Measurements from ENCODE around the gene IL21R. TPM values are rescaled to one million over a fixed set of nuclear protein-coding genes. Genes with fewer than 3 reads are reported as not detected.

The IL21R gene
- total and polyA plus RNA-seq, 9 of the 15 experiments (the other 6 are each of a cell fraction or from before 2014, with no cell fraction given), result 0.04 to 0.34 (median 0.18) TPM; not detected in 1

GRCh38 chr16:27355610-27356009 is 46.4 kb upstream of the IL21R start (continued):
- TF ChIP-seq RBM22 (IDR thresholded peaks at IDR 0.05; ENCODE audit: low read depth, low read length, poor library complexity, severe bottlenecking) (no peak), FOXA3 (CRISPR knock-in tag; conservative IDR thresholded peaks at IDR 0.05 in 1 of 2, IDR thresholded peaks at IDR 0.05 in 1 of 2) (no peak), RBM14 (IDR thresholded peaks at IDR 0.05; ENCODE audit: borderline replicate concordance, insufficient read depth, low read depth, low read length) (no peak), KLF1 (tag; IDR thresholded peaks at IDR 0.05) (no peak), KDM5B (IDR thresholded peaks at IDR 0.05; ENCODE audit: insufficient replicate concordance, low read depth, low read length) (no peak), HMG20B (CRISPR knock-in tag; IDR thresholded peaks at IDR 0.05) (no peak), POLR2B (IDR thresholded peaks at IDR 0.05; ENCODE audit: low read depth, partially characterized antibody) (no peak), ZNF764 (CRISPR knock-in tag; IDR thresholded peaks at IDR 0.05; ENCODE audit: low read depth) (0 out of 2 replicates have a peak, but pooled peaks have one; percentile 48), ZNF280B (CRISPR knock-in tag; IDR thresholded peaks at IDR 0.05) (no peak), MTA3 (IDR thresholded peaks at IDR 0.05; ENCODE audit: borderline replicate concordance) (no peak), ZNF444 (CRISPR knock-in tag; IDR thresholded peaks at IDR 0.05) (no peak), ARHGAP35 (IDR thresholded peaks at IDR 0.05; ENCODE audit: partially characterized antibody) (no peak), NFE2 (IDR thresholded peaks at IDR 0.05; ENCODE audit: low read depth) (peak; percentile 85), ZNF785 (CRISPR knock-in tag; IDR thresholded peaks at IDR 0.05) (no peak), NR3C1 (CRISPR knock-in tag; IDR thresholded peaks at IDR 0.05) (no peak), ZBTB17 (CRISPR knock-in tag; IDR thresholded peaks at IDR 0.05) (no peak), SP1 (CRISPR knock-in tag; IDR thresholded peaks at IDR 0.05) (no peak), ZNF583 (CRISPR knock-in tag; IDR thresholded peaks at IDR 0.05) (no peak), PKNOX1 (IDR thresholded peaks at IDR 0.05) (peak; percentile 17; the same call in 1 of the 2 replicates), MED1 (CRISPR knock-in tag; IDR thresholded peaks at IDR 0.05; ENCODE audit: borderline replicate concordance) (no peak), PYGO2 (tag; IDR thresholded peaks at IDR 0.05) (no peak), CHCHD3 (CRISPR knock-in tag; IDR thresholded peaks at IDR 0.05) (no peak), TRIM28 (IDR thresholded peaks at IDR 0.05) (no peak)
- TF ChIP-seq, protein P1, sequence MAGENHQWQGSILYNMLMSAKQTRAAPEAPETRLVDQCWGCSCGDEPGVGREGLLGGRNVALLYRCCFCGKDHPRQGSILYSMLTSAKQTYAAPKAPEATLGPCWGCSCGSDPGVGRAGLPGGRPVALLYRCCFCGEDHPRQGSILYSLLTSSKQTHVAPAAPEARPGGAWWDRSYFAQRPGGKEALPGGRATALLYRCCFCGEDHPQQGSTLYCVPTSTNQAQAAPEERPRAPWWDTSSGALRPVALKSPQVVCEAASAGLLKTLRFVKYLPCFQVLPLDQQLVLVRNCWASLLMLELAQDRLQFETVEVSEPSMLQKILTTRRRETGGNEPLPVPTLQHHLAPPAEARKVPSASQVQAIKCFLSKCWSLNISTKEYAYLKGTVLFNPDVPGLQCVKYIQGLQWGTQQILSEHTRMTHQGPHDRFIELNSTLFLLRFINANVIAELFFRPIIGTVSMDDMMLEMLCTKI (IDR thresholded peaks at IDR 0.05; ENCODE audit: partially characterized antibody), result no peak
- TF ChIP-seq, protein P2, sequence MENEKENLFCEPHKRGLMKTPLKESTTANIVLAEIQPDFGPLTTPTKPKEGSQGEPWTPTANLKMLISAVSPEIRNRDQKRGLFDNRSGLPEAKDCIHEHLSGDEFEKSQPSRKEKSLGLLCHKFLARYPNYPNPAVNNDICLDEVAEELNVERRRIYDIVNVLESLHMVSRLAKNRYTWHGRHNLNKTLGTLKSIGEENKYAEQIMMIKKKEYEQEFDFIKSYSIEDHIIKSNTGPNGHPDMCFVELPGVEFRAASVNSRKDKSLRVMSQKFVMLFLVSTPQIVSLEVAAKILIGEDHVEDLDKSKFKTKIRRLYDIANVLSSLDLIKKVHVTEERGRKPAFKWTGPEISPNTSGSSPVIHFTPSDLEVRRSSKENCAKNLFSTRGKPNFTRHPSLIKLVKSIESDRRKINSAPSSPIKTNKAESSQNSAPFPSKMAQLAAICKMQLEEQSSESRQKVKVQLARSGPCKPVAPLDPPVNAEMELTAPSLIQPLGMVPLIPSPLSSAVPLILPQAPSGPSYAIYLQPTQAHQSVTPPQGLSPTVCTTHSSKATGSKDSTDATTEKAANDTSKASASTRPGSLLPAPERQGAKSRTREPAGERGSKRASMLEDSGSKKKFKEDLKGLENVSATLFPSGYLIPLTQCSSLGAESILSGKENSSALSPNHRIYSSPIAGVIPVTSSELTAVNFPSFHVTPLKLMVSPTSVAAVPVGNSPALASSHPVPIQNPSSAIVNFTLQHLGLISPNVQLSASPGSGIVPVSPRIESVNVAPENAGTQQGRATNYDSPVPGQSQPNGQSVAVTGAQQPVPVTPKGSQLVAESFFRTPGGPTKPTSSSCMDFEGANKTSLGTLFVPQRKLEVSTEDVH (IDR thresholded peaks at IDR 0.05; ENCODE audit: low read depth, partially characterized antibody), result no peak
